ENCODE measurements around the gene RBM44.
"Not testable (repeated sequence)": the region's sequence is repeated elsewhere in the genome, so short reads cannot be mapped to it uniquely, and the experiment has no call there.

The RBM44 gene

GRCh38 chr2:237763812-237764211 lies 34.8 kb upstream of the RBM44 start:
- peaks cover 6 to 56% of the 10 kb centered on the region in 2 experiments; a peak in 2 of 3 replicates for H3K36me3 ChIP-seq (ENCODE audit: control insufficient read depth in 2 of 2, insufficient read depth in 1 of 2, low read length in 2 of 2)

GRCh38 chr2:237765122-237765521 lies 33.5 kb upstream of the RBM44 start:
- H3K4me3 ChIP-seq (ENCODE audit: low read depth, low read length); H3K27ac ChIP-seq (ENCODE audit: extremely low read depth, low read depth, low read length); H3K4me1 ChIP-seq (ENCODE audit: control insufficient read depth, insufficient read depth, low read length); H3K9me3 ChIP-seq (ENCODE audit: control insufficient read depth, insufficient read depth, low read depth, low read length): not testable (repeated sequence)
- peaks cover 6 to 56% of the 10 kb centered on the region in 2 experiments; a peak in 2 of 3 replicates for H3K36me3 ChIP-seq (ENCODE audit: control insufficient read depth in 2 of 2, insufficient read depth in 1 of 2, low read length in 2 of 2)
- ChIA-PET CTCF (interaction anchor here (0.7 to 1.2 kb wide), 3 partner anchors 20 to 183 kb away, joined by 3 to 5 read pairs (median 3); no protein-coding TSS in a partner anchor), POLR2A (interaction anchor here (1.2 kb wide), 1 partner anchor 10 kb away, joined by 16 read pairs; no protein-coding TSS in a partner anchor)

More at GRCh38 chr2:237763812-237764211, 34.8 kb upstream of the RBM44 start:
- Histone ChIP-seq H3K9me3 (ENCODE audit: control insufficient read depth, insufficient read depth, low read depth, low read length) (no peaks in the 10 kb centered on the region), H3K27ac (ENCODE audit: extremely low read depth, low read depth, low read length) (no peak overlapping the region), H3K4me3 (ENCODE audit: low read depth, low read length) (no peak overlapping the region), H3K4me1 (ENCODE audit: control insufficient read depth, insufficient read depth, low read length) (no peaks in the 10 kb centered on the region)
- ChIA-PET CTCF (interaction anchor here (0.7 to 1.2 kb wide), 2 partner anchors 12 to 161 kb away, joined by 3 read pairs; no protein-coding TSS in a partner anchor), POLR2A (no interaction called here)
- TF ChIP-seq ZNF157 (tag by site-specific recombination; IDR thresholded peaks at IDR 0.05), result no peak
- TF ChIP-seq ZNF776 (tag by site-specific recombination; IDR thresholded peaks at IDR 0.05; ENCODE audit: borderline replicate concordance), result no peak
- no peak for TF ChIP-seq MZF1 (tag by site-specific recombination; IDR thresholded peaks at IDR 0.05; ENCODE audit: borderline replicate concordance)
- no peak for TF ChIP-seq ZBTB7A (tag by site-specific recombination; IDR thresholded peaks at IDR 0.05; ENCODE audit: low read depth)
- no peak for TF ChIP-seq ZNF114 (tag by site-specific recombination; IDR thresholded peaks at IDR 0.05)
- no peak for TF ChIP-seq MEIS1 (CRISPR knock-in tag; IDR thresholded peaks at IDR 0.05; ENCODE audit: borderline replicate concordance)
- no peak for TF ChIP-seq HIC1 (tag by site-specific recombination; IDR thresholded peaks at IDR 0.05)
- no peak for TF ChIP-seq ZBTB44 (tag by site-specific recombination; IDR thresholded peaks at IDR 0.05)
- TF ChIP-seq ZNF112 (tag by site-specific recombination; IDR thresholded peaks at IDR 0.05), result no peak
- TF ChIP-seq ZNF621 (tag by site-specific recombination; IDR thresholded peaks at IDR 0.05), result no peak
- no peak for TF ChIP-seq ZNF354C (tag by site-specific recombination; IDR thresholded peaks at IDR 0.05; ENCODE audit: borderline replicate concordance, low read depth)
- no peak for TF ChIP-seq ZNF133 (tag by site-specific recombination; IDR thresholded peaks at IDR 0.05)
- no peak for TF ChIP-seq ZNF660 (tag by site-specific recombination; IDR thresholded peaks at IDR 0.05)
- no peak for TF ChIP-seq ZSCAN5A (tag by site-specific recombination; IDR thresholded peaks at IDR 0.05)
- no peak for TF ChIP-seq ZNF610 (tag by site-specific recombination; IDR thresholded peaks at IDR 0.05; ENCODE audit: borderline replicate concordance)
- no peak for TF ChIP-seq OVOL3 (tag by site-specific recombination; IDR thresholded peaks at IDR 0.05)
- no peak for TF ChIP-seq SP2 (tag by site-specific recombination; IDR thresholded peaks at IDR 0.05)

- no peaks in the 10 kb centered on the region for H3K9me3 ChIP-seq (ENCODE audit: control insufficient read depth, insufficient read depth, low read depth, low read length)
- no peaks in the 10 kb centered on the region for H3K4me1 ChIP-seq (ENCODE audit: control insufficient read depth, insufficient read depth, low read length)
- H3K27ac ChIP-seq (ENCODE audit: extremely low read depth, low read depth, low read length), result no peak overlapping the region
- no peak overlapping the region for H3K4me3 ChIP-seq (ENCODE audit: low read depth, low read length)
- ChIA-PET CTCF (interaction anchor here (0.7 to 1.6 kb wide), 6 partner anchors 9 to 253 kb away, joined by 3 to 6 read pairs (median 3); no protein-coding TSS in a partner anchor), POLR2A (interaction anchor here (1.2 kb wide), 1 partner anchor 10 kb away, joined by 16 read pairs; no protein-coding TSS in a partner anchor)
- no peak for TF ChIP-seq OVOL3 (tag by site-specific recombination; IDR thresholded peaks at IDR 0.05)
- TF ChIP-seq OSR2 (tag by site-specific recombination; IDR thresholded peaks at IDR 0.05), result no peak
- TF ChIP-seq ZNF596 (tag by site-specific recombination; IDR thresholded peaks at IDR 0.05), result no peak
- no peak for TF ChIP-seq ZNF426 (tag by site-specific recombination; IDR thresholded peaks at IDR 0.05)
- TF ChIP-seq ZNF510 (tag by site-specific recombination; IDR thresholded peaks at IDR 0.05; ENCODE audit: insufficient replicate concordance), result no peak
- no peak for TF ChIP-seq ZNF19 (tag by site-specific recombination; IDR thresholded peaks at IDR 0.05; ENCODE audit: low read depth)
- TF ChIP-seq SETDB1 (IDR thresholded peaks at IDR 0.05; ENCODE audit: insufficient read length, low read length), result no peak
- H3K36me3 ChIP-seq (ENCODE audit: control insufficient read depth in 2 of 2, insufficient read depth in 1 of 2, low read length in 2 of 2), result peaks cover 6 to 51% of the 10 kb centered on the region in 2 experiments; a peak in 2 of 3 replicates
Measured at GRCh38 chr2:237765875-237766274, 32.7 kb upstream of the RBM44 start.

All from HEK293 (cell line).